OCI-LY1 (cell line): Measurements from ENCODE around the gene LIME1.

Experiments used
- EZH2 ChIP-seq: fragments of 200-600 bp; sonication (generic), shearing (Covaris generic); IDR thresholded peaks from 2 replicates; pipeline ENCODE4 v1.8.0; 2017; ENCODE audit warnings: borderline replicate concordance, mixed run types, mild to moderate bottlenecking, antibody characterized with exemption, low read length, moderate library complexity, mixed read lengths
- TF ChIP-seq, protein P1 (sequence below): fragments of 200-600 bp; sonication (generic), shearing (Covaris generic); IDR thresholded peaks from 2 replicates; pipeline ENCODE4 v1.5.1; 2017; ENCODE audit warnings: mild to moderate bottlenecking, antibody characterized with exemption, low read length, moderate library complexity, mixed read lengths

DNA sequence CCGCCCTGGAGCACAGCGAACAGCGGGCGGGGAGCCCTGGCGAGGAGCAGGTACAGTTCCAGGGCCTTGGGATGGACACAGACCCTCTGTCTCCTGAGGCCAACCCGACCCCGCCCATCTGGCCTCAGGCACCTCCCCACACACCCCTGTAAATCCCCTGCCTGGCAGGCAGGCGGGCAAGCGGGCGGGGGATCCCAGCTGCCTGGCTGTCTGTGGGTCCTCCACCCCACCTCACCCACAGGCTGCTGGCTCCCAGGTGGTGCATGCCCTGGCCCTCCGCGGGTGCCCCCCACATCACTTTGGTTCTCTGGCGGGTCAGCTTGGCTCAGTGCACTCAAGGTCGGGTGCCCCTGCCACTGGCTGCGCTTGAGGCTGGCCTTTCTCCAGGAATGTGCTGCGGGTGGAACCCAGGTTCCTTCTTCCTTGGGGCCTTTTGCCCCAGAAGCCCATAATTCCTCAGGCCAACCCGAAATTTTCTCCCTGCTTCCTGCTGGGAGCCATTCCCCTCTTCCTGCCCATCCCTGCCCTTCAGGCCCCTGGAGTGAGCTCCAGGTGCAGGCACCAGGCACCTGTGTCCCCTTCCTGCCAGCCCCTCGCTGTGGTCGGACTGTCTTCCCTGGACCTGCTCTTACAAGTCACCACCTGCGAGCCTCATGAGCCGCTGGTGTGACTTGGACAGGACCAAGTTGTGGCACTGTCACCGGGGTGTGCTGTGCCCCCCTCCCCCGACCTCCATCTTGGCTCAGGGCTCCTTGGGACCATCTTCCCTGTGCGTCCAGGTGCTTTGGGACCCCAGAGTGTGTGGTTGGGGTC, 45.4 kb upstream of the LIME1 start:
- TF ChIP-seq, protein P1, sequence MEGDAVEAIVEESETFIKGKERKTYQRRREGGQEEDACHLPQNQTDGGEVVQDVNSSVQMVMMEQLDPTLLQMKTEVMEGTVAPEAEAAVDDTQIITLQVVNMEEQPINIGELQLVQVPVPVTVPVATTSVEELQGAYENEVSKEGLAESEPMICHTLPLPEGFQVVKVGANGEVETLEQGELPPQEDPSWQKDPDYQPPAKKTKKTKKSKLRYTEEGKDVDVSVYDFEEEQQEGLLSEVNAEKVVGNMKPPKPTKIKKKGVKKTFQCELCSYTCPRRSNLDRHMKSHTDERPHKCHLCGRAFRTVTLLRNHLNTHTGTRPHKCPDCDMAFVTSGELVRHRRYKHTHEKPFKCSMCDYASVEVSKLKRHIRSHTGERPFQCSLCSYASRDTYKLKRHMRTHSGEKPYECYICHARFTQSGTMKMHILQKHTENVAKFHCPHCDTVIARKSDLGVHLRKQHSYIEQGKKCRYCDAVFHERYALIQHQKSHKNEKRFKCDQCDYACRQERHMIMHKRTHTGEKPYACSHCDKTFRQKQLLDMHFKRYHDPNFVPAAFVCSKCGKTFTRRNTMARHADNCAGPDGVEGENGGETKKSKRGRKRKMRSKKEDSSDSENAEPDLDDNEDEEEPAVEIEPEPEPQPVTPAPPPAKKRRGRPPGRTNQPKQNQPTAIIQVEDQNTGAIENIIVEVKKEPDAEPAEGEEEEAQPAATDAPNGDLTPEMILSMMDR: no peak
- no peak for TF ChIP-seq EZH2
